GM12873 (cell line): ENCODE data around the gene SYPL2.

ENCODE experiments used
- TF ChIP-seq, protein P1 (sequence below): IDR thresholded peaks from 2 replicates; pipeline ENCODE4 v1.5.1; 2012; ENCODE audit warnings: low read depth, mild to moderate bottlenecking, moderate library complexity, low read length, control low read depth; ENCODE audit not compliant: insufficient read depth; ENCODE audit errors: missing control alignments

SYPL2 gene

GRCh38 chr1:109493805-109494539, 27.6 kb downstream of the SYPL2 start, which contains the start of gene CYB561D1:
Gene CYB561D1, plus strand, starts transcription at chr1:109494094. Its CDS starts 46 bp downstream, at chr1:109494140.
- TF ChIP-seq, protein P1, sequence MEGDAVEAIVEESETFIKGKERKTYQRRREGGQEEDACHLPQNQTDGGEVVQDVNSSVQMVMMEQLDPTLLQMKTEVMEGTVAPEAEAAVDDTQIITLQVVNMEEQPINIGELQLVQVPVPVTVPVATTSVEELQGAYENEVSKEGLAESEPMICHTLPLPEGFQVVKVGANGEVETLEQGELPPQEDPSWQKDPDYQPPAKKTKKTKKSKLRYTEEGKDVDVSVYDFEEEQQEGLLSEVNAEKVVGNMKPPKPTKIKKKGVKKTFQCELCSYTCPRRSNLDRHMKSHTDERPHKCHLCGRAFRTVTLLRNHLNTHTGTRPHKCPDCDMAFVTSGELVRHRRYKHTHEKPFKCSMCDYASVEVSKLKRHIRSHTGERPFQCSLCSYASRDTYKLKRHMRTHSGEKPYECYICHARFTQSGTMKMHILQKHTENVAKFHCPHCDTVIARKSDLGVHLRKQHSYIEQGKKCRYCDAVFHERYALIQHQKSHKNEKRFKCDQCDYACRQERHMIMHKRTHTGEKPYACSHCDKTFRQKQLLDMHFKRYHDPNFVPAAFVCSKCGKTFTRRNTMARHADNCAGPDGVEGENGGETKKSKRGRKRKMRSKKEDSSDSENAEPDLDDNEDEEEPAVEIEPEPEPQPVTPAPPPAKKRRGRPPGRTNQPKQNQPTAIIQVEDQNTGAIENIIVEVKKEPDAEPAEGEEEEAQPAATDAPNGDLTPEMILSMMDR, result peak; percentile 94

- TF ChIP-seq, protein P1, result no peak
These were observed 29.4 kb downstream of the SYPL2 start for GRCh38 chr1:109495738-109496137.

DNA sequence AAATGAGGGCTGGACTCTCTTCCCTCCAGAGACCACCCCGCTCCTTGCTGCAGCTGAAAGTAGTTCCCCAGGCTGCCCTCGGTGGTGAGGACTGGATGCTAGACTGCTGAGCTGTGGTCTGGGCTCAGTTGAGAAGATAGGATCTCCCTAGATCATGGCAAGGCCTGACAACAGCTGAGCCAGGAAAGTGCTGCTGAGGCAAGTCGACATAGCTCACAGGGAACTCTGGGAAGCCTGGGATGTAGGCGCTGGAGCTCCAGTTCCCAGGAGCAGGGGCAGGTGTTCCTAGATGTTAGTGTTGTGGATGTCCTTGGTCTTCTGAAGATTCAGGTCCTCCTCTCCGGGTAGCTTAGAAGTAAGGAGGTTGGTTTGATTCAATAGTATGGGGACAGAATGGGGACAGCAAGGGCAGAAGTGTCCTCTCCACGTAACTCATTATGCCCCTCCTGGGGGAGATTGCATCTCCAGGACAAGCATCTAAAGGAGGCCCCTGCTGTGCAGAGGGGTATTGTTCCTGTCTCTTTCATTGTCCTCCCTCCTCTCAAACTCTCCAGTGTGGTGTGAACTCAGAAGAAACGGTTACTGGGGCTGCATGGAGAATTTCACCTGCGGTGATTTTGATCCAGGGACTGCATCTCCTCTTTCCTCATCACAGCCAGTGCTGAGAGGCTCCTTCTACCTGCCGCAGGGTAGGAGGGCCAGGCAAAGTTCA, 31.3 kb downstream of the SYPL2 start:
- TF ChIP-seq, protein P1, result no peak

- TF ChIP-seq, protein P1, result peak; percentile 55
These were observed 31.9 kb downstream of the SYPL2 start for GRCh38 chr1:109498161-109498801.

DNA sequence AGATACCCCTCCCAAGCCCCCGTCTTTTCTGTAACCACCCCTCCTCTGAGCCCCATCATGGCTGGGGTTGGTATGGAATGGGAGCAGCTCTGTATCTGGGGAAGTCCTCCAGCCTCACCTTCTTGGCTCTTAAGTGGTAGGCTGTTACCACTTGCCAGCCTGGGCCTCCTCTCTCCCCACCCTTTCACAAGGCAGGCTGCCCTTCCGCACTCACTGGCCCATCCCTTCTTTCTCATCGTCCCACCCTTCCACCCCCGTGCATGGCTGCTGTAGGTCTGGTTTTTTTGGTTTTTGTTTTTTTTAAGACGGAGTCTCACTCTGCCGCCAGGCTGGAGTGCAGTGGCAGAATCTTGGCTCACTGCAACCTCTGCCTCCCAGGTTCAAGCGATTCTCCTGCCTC, 32.7 kb downstream of the SYPL2 start:
- TF ChIP-seq, protein P1, result no peak

GRCh38 chr1:109499661-109500536, 33.6 kb downstream of the SYPL2 start:
- TF ChIP-seq, protein P1, result peak; percentile 68
